ENCODE data around the gene HOXA7. TPM values are rescaled to one million over a fixed set of nuclear protein-coding genes. Genes with fewer than 3 reads are reported as not detected.

HOXA7 gene
- 4.7 to 5.5 TPM (median 4.8 TPM) in 5 replicates for total RNA-seq (2022; extraction: Qiagen RNA extraction)

GRCh38 chr7:27156508-27156898 lies at the start of gene HOXA7:
HOXA7 (minus strand) TSS chr7:27156675; CDS start chr7:27156545, 130 bp downstream.

GRCh38 chr7:27199849-27200760 lies 43.6 kb upstream of the HOXA7 start, which contains the start of gene HOXA13:
HOXA13 (minus strand) TSS chr7:27200091; CDS start chr7:27200077, 14 bp downstream.

GRCh38 chr7:27185013-27185853 lies 28.8 kb upstream of the HOXA7 start, which contains the start of gene HOXA11:
HOXA11 (minus strand) TSS chr7:27185232; CDS start chr7:27185144, 88 bp downstream.

DNA sequence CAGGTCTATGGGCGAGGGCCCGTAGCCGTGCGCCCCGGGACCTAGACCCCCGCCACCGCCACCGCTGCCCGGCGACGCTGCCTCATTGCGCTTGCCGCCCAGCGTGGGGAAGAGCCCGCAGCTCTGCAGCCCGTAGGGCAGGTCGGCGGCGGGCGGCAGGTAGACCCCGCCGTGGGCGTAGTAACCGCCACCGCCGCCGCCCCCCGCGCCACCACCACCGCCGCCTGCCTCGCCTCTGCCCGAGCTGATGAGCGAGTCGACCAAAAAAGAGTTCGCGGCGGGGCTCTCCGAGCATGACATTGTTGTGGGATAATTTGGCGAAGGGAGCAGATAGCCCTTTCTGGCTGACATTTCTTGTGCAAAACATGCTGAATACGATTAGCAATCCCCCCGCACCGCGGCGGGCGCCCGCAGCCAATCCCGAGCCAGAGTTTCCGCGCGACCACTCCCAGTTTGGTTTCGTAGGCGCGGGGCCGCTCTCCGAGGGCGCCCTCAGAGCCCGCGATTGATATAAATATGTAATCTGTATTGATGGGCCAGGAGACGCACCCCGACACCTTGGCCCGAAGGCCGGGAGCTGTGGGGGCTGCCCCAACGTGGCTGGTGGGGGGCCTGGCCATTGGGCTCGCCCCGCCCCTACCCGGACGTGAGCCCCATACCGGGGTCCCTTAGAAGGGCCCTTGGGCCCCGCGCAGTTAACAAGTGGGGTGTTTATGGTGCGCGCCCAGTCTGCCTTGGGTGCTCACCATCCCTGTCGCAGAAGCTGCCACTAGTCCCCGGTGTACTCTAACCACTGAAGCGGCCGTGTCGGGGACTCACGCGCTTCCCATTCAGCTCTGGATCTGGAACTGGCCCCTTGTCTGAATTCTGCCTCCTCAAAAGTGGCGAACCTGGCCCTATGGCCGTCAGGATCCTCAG lies 17.7 kb upstream of the HOXA7 start, which contains the start of gene HOXA10:
Gene HOXA10 (minus strand): TSS at position 365 of the 918 bp plus-strand sequence. CDS start 14 bp downstream, at position 351.

GRCh38 chr7:27165089-27165995 lies 8.9 kb upstream of the HOXA7 start, which contains the start of gene HOXA9:
HOXA9 (minus strand) TSS chr7:27165537; CDS start chr7:27165457, 80 bp downstream.

DNA sequence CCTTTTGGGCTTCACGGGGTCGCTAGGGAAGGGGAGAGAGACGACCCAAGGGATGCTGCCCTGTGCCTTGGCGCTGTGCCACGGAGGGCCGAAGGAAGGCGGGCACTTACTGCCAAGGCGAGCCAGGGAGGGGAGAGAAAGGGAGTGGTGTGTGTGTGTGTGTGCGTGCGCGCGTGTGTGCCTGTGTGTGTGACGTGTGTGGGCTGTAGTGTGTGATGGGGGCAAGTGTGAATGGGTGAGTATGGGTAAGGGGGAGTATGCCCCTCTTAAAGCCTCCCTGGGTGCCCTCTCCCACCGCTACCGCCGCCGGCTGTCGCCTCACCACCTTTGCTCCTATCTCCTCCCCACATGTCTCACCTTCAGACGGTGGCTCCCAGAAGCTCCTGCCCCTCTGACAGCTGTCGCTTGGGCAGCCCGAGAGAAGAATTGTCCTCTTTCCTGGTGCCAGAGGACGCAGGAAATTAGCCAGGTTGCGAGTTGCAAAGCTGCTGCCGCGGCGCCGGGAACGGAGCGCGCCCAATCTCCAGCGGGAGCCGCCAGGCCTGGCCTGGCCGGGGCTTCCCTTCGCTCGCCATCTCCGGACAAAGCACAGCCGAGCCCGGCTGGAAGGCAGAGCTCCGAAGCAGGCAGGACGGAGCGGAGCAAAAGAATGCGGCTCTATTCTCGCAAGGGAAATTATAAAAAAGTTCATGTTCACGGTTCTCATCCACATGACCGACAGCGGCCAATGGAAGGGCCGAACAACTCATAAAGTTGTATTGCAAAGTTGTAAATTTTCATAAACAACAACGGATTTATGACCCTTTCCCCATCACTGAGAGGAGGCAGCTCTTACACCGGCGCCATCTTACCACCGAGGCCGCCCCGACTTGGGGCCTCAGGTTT lies 4.3 kb downstream of the HOXA7 start, which contains the start of gene HOXA3:
Gene HOXA3 (minus strand): TSS at position 653 of the 885 bp plus-strand sequence. CDS start 41,943 bp downstream, outside the sequence.

DNA sequence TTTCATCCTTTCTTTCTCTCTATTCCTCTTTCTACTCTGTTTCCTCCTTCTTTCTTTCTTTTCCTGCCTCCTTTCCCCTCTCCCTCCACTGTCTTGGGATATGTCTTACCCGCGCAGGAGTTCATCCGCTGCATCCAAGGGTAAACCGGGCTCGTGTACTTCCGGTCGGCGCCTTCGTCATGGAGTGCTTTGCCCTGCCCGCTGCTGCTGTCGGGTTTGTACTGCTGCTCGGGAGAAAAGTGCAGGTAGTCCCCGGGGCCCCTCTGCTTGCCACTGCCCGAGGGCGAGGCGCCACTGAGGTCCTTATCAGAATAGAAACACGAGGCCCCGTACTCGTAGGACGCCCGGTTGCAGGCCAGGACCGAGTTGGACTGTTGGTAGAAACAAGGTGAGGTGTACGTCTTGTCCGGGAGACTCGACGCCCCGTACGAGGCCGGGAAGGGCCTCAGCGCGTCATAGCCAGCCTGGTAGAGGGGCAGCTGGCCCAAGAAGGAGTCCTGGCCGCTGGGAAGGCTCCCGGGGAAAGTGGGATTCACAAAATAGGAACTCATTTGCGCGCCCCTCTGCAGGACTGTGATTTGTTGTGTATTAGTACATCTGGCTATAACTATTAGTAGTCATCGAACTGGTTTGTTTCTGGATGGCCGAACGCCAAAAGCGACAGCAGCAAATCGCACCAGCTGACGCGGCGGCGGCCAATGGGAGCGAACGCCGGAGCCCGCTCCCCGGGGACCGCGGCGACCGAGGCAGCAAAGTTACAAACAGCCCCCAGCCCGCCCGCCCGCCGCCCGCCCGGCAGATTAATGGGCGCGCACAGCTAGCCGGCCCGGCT lies 9.1 kb downstream of the HOXA7 start, which contains the start of gene HOXA6:
Gene HOXA6 (minus strand): TSS at position 576 of the 832 bp plus-strand sequence. CDS start 25 bp downstream, at position 551.

DNA sequence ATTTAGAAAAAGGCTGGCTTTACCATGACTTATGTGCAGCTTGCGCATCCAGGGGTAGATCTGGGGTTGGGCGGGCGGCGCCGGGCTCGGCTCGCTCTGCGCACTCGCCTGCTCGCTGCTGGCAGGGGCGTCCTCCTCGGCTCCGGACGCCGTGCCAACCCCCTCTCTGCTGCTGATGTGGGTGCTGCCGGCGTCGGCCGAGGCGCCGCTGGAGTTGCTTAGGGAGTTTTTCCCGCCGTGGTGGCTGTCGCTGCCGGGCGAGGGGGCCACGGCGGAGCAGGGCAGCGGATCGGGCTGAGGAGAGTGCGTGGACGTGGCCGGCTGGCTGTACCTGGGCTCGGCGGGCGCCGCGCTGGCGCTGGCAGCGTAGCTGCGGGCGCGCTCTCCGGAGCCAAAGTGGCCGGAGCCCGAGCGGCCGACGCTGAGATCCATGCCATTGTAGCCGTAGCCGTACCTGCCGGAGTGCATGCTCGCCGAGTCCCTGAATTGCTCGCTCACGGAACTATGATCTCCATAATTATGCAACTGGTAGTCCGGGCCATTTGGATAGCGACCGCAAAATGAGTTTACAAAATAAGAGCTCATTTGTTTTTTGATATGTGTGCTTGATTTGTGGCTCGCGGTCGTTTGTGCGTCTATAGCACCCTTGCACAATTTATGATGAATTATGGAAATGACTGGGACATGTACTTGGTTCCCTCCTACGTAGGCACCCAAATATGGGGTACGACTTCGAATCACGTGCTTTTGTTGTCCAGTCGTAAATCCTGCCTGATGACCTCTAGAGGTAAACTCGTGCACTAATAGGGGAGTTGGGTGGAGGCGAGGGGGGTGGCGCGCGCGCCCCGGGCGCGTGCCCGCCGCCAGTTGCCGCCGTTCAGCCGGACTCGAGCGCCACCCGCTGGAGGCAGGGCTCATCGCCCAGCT lies 13.2 kb downstream of the HOXA7 start, which contains the start of gene HOXA5:
Gene HOXA5 (minus strand): TSS at position 659 of the 927 bp plus-strand sequence. CDS start 74 bp downstream, at position 585.

DNA sequence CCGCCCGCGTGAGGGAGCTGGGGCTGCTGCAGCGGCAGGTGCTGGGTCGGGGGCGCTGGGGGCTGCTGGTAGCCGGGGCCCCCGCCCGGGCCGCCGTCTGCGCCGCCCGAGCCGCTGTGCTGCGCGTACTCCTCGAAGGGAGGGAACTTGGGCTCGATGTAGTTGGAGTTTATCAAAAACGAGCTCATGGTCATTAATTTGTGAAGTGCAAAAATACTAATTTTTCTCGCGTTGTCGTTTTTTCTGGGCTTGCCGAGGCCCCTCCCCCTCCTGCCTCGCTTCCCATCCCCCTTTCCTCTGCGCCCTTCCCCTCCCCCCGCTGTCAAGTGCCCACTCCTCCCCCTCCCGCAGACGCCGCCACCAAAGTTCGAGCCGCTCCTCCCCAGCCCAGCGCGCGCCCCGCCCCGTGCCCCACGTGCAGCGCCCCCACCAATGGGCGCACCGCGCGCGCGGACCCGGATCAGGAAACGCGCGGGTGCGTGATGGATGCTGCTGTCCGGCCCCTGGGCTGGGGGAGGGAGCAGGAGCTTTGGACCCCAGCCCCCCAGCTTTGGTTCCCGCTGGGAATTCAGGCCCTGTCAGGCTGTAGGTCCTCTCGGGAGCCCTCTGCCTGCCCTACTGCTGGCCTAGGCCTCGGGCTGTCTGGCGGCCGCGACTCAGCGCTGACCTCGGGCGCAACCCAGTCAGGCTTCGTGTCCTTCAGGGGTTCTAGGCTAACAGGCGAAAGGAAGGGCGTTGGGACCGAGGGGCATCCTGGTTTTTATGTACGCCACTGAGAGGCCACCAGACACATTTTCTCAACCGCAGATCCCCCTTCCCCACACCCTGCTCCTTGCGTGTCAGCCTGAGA lies 25.7 kb downstream of the HOXA7 start, which contains the start of gene HOXA4:
Gene HOXA4 (minus strand): TSS at position 218 of the 850 bp plus-strand sequence. CDS start 24 bp downstream, at position 194.

Other genes starting within 250 kb of the HOXA7 start
- 2.6 to 3.8 TPM (median 3.6 TPM) in 5 replicates for gene HOXA1, start 60.7 kb downstream of the HOXA7 start, total RNA-seq (2022; extraction: Qiagen RNA extraction)
- 0.61 to 0.88 TPM (median 0.69 TPM) in 5 replicates for gene HOXA2, start 54.0 kb downstream of the HOXA7 start, total RNA-seq (2022; extraction: Qiagen RNA extraction)
- 1.6 to 2.2 TPM (median 1.7 TPM) in 5 replicates for gene HOXA4, start 25.9 kb downstream of the HOXA7 start, total RNA-seq (2022; extraction: Qiagen RNA extraction)
- 4.3 to 6.1 TPM (median 5.0 TPM) in 5 replicates for gene HOXA5, start 13.0 kb downstream of the HOXA7 start, total RNA-seq (2022; extraction: Qiagen RNA extraction)
- gene HOXA6, start 8.9 kb downstream of the HOXA7 start, total RNA-seq (2022; extraction: Qiagen RNA extraction): 0.98 to 1.7 TPM (median 1.4 TPM) in 5 replicates
- 3.0 to 6.2 TPM (median 5.4 TPM) in 5 replicates for gene HOXA3, start 4.1 kb downstream of the HOXA7 start, total RNA-seq (2022; extraction: Qiagen RNA extraction)
- gene HOXA9, start 8.9 kb upstream of the HOXA7 start, total RNA-seq (2022; extraction: Qiagen RNA extraction): 0.39 to 0.80 TPM (median 0.52 TPM) in 5 replicates
- 6.9 to 8.3 TPM (median 7.2 TPM) in 5 replicates for gene HOXA10, start 17.6 kb upstream of the HOXA7 start, total RNA-seq (2022; extraction: Qiagen RNA extraction)
- gene HOXA11, start 28.6 kb upstream of the HOXA7 start, total RNA-seq (2022; extraction: Qiagen RNA extraction): 0.36 to 0.63 TPM (median 0.56 TPM) in 5 replicates
- 2.0 to 3.1 TPM (median 2.6 TPM) in 5 replicates for gene HOXA13, start 43.4 kb upstream of the HOXA7 start, total RNA-seq (2022; extraction: Qiagen RNA extraction)
- 0.07 to 0.19 TPM (median 0.13 TPM) in 5 replicates for gene EVX1, start 86.1 kb upstream of the HOXA7 start, total RNA-seq (2022; extraction: Qiagen RNA extraction)

Measured in A549 treated with dexamethasone at 1 μM for 4 hours (cell line).